ENCODE results near the gene FBXL7.

DNA sequence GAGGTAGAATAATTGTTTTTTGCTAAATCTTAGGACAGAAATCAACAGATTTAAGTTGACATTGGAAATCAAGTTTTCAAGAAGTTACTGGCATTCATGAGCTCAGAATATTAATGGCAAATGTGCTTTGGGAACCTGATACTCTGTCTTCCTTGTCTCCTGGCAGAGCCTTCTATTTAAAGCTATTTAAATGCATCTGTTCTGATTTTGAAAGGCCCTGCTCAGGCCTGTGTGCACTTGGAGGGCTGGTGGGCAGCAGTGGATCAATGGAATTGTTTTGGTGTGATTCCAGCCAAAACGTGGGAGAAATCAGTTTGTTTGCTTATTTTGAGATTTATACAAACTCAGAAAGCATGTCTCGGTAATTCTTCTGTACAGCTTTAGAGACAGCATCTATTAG lies 38.5 kb downstream of the FBXL7 start:
- TF ChIP-seq, protein P1, sequence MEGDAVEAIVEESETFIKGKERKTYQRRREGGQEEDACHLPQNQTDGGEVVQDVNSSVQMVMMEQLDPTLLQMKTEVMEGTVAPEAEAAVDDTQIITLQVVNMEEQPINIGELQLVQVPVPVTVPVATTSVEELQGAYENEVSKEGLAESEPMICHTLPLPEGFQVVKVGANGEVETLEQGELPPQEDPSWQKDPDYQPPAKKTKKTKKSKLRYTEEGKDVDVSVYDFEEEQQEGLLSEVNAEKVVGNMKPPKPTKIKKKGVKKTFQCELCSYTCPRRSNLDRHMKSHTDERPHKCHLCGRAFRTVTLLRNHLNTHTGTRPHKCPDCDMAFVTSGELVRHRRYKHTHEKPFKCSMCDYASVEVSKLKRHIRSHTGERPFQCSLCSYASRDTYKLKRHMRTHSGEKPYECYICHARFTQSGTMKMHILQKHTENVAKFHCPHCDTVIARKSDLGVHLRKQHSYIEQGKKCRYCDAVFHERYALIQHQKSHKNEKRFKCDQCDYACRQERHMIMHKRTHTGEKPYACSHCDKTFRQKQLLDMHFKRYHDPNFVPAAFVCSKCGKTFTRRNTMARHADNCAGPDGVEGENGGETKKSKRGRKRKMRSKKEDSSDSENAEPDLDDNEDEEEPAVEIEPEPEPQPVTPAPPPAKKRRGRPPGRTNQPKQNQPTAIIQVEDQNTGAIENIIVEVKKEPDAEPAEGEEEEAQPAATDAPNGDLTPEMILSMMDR (IDR thresholded peaks at IDR 0.05) = no peak
- no peak for TF ChIP-seq POLR2A (IDR thresholded peaks at IDR 0.05)

Measured in right lobe of liver (tissue), 4 donors.